Brain microvascular endothelial cell (primary cell): ENCODE data around the gene CASTOR1.

Experiments
- DNase-seq: peaks from one replicate; pipeline ENCODE4 v3.0.0-alpha.2; 2020
- H3K27ac ChIP-seq: fragments of 250-450 bp; sonication (Bioruptor Pico); 2 replicates; pipeline ENCODE4 v1.5.1; 2020; ENCODE audit warnings: mild to moderate bottlenecking, moderate library complexity
- H3K27me3 ChIP-seq: fragments of 250-450 bp; sonication (Bioruptor Pico); replicated peaks from 2 replicates; pipeline ENCODE4 v1.5.1; 2020; ENCODE audit warnings: mild to moderate bottlenecking
- H3K36me3 ChIP-seq: fragments of 250-450 bp; sonication (Bioruptor Pico); replicated peaks from 2 replicates; pipeline ENCODE4 v1.5.1; 2020; ENCODE audit warnings: mild to moderate bottlenecking
- H3K4me3 ChIP-seq: 2 replicates; pipeline ENCODE4 v1.5.1; 2011; ENCODE audit warnings: low read depth, mild to moderate bottlenecking, control low read depth, low read length, moderate library complexity
- CTCF ChIP-seq: IDR thresholded peaks from 2 replicates; pipeline ENCODE4 v1.5.1; 2011; ENCODE audit warnings: low read depth, mild to moderate bottlenecking, moderate library complexity, low read length, control low read depth, inconsistent platforms; ENCODE audit errors: missing control alignments
- in situ Hi-C: cut with HindIII; loops from 2 replicates; pipeline ENCODE4 v1.10.0; 2017; ENCODE audit warnings: low sequenced_read_pairs, low pct_ligation_motif_present

Gene CASTOR1

GRCh38 chr22:30334646-30335045, 45.3 kb upstream of the CASTOR1 start:
- TF ChIP-seq CTCF: no peak
- DNase-seq: no peak
- no peak overlapping the region for H3K27ac ChIP-seq
- no peaks in the 10 kb centered on the region for H3K27me3 ChIP-seq
- H3K4me3 ChIP-seq: no peak overlapping the region
- peaks cover 78% of the 10 kb centered on the region for H3K36me3 ChIP-seq
- in situ Hi-C loops: no loop called here

- Histone ChIP-seq H3K27me3 (no peaks in the 10 kb centered on the region), H3K4me3 (no peak overlapping the region), H3K36me3 (peaks cover 68% of the 10 kb centered on the region), H3K27ac (no peak overlapping the region)
- TF ChIP-seq CTCF: no peak
- DNase-seq: no peak
- in situ Hi-C loops: no loop called here
Measured at GRCh38 chr22:30333707-30334087, 44.4 kb upstream of the CASTOR1 start.

GRCh38 chr22:30332994-30333706, 43.8 kb upstream of the CASTOR1 start:
- DNase-seq: no peak
- Histone ChIP-seq H3K27ac (no peak overlapping the region), H3K36me3 (peaks cover 63% of the 10 kb centered on the region), H3K4me3 (no peak overlapping the region), H3K27me3 (no peaks in the 10 kb centered on the region)
- TF ChIP-seq CTCF: no peak
- in situ Hi-C loops: no loop called here

- TF ChIP-seq CTCF: no peak
- Histone ChIP-seq H3K27ac (no peak overlapping the region), H3K4me3 (no peak overlapping the region), H3K27me3 (no peaks in the 10 kb centered on the region), H3K36me3 (peaks cover 57% of the 10 kb centered on the region)
- in situ Hi-C loops: no loop called here
- DNase-seq: no peak
Measured at GRCh38 chr22:30332551-30332950, 43.2 kb upstream of the CASTOR1 start.

GRCh38 chr22:30328466-30329049, 39.3 kb upstream of the CASTOR1 start:
- DNase-seq: no peak
- peaks cover 19% of the 10 kb centered on the region for H3K36me3 ChIP-seq
- no peaks in the 10 kb centered on the region for H3K27me3 ChIP-seq
- no peak for TF ChIP-seq CTCF
- in situ Hi-C loops: no loop called here
- no peak overlapping the region for H3K27ac ChIP-seq
- no peak overlapping the region for H3K4me3 ChIP-seq

- DNase-seq: no peak
- Histone ChIP-seq H3K27ac (no peak overlapping the region), H3K36me3 (peaks cover 12% of the 10 kb centered on the region), H3K4me3 (no peak overlapping the region), H3K27me3 (no peaks in the 10 kb centered on the region)
- peak; percentile 12 for TF ChIP-seq CTCF
- in situ Hi-C loops: no loop called here
Measured at GRCh38 chr22:30327864-30328345, 38.6 kb upstream of the CASTOR1 start.
